ENCODE results near the gene TMEM132E. TPM values are rescaled to one million over a fixed set of nuclear protein-coding genes. Genes with fewer than 3 reads are reported as not detected.
"Not testable (repeated sequence)": the region's sequence is repeated elsewhere in the genome, so short reads cannot be mapped to it uniquely, and the experiment has no call there.

Gene TMEM132E
- total RNA-seq, 1 donor, result not detected

DNA sequence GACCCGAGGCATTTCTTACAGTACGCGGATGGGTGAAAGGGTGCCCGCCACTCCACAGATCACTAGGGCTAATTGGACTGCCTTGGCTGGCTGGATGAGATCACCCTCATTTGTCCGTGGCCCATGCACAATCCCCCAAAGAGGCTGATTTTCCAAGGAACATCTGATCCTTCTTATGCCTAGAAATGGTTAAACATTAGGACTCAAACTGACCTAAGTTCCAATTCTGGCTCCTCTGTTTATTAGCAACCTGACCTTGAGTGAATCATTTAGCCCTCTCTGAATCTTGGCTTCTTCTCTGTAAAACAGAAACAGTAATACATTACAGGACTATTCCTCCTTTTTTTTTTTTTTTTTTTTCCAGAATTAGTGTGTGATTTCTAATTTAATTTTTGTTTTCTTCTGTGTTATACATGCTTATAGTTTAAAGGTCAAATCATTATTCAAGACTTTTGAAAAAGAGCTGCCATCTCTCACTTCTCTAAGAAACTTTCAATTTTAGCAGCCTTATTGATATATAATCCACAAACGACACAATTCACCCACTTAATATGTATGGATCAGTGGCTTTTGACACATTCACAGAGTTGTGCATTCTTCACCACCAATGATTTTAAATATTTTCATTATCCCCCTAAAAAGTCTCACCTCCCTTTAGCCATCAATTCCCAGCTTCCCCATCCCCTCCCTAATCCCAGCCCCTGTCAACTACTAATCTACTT, 45.4 kb upstream of the TMEM132E start:
- H3K27me3 ChIP-seq (ENCODE audit: insufficient read depth, low read length), result no peaks in the 10 kb centered on the region
- no peak for DNase-seq (ENCODE audit: insufficient read length, low spot score, missing footprints)

DNA sequence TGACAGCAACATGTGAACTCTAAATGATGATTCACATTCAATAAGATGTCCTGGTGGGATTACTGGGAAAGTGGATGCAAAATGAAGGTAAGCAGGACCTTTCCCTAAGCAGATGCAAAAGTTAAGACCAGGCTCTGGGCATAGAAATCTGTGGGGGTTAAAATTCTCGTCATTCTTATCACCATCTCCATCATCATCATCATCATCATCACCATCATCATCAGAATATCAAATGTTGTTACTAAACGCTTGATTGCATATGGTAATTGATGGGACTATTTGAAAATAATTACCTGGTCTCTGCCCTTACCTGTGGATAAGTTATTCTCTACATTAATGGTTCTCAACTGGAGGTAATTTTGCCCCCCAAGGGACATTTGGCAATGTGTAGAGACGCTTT, 41.9 kb upstream of the TMEM132E start:
- no peaks in the 10 kb centered on the region for H3K9me3 ChIP-seq (ENCODE audit: low read depth, low read length)
- TF ChIP-seq, protein P1, sequence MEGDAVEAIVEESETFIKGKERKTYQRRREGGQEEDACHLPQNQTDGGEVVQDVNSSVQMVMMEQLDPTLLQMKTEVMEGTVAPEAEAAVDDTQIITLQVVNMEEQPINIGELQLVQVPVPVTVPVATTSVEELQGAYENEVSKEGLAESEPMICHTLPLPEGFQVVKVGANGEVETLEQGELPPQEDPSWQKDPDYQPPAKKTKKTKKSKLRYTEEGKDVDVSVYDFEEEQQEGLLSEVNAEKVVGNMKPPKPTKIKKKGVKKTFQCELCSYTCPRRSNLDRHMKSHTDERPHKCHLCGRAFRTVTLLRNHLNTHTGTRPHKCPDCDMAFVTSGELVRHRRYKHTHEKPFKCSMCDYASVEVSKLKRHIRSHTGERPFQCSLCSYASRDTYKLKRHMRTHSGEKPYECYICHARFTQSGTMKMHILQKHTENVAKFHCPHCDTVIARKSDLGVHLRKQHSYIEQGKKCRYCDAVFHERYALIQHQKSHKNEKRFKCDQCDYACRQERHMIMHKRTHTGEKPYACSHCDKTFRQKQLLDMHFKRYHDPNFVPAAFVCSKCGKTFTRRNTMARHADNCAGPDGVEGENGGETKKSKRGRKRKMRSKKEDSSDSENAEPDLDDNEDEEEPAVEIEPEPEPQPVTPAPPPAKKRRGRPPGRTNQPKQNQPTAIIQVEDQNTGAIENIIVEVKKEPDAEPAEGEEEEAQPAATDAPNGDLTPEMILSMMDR (IDR thresholded peaks at IDR 0.05; ENCODE audit: extremely low read depth, low read depth, low read length), result no peak
- no peak overlapping the region for H3K4me3 ChIP-seq (ENCODE audit: insufficient read depth, low read length)
- no peak for DNase-seq (ENCODE audit: insufficient read length, low spot score, missing footprints)
- no peak overlapping the region for H3K4me2 ChIP-seq (ENCODE audit: insufficient read depth, low read length)
- H3K27me3 ChIP-seq (ENCODE audit: insufficient read depth, low read length), result peaks cover 3% of the 10 kb centered on the region
- no peaks in the 10 kb centered on the region for H3K4me1 ChIP-seq (ENCODE audit: insufficient read depth, low read length)
- H3K27ac ChIP-seq (ENCODE audit: low read depth, low read length), result no peak overlapping the region
- no peak overlapping the region for H2AFZ ChIP-seq (ENCODE audit: low read length)
- H3K79me2 ChIP-seq (ENCODE audit: insufficient read depth, low read length), result no peaks in the 10 kb centered on the region
- no peaks in the 10 kb centered on the region for H4K20me1 ChIP-seq (ENCODE audit: insufficient read depth, low read length)
- H3K36me3 ChIP-seq (ENCODE audit: insufficient read depth, low read length), result no peaks in the 10 kb centered on the region

More for the DNA sequence above, 45.4 kb upstream of the TMEM132E start:
- H2AFZ ChIP-seq (ENCODE audit: low read length), result no peak overlapping the region
- H3K4me3 ChIP-seq (ENCODE audit: insufficient read depth, low read length), result no peak overlapping the region
- H4K20me1 ChIP-seq (ENCODE audit: insufficient read depth, low read length), result no peaks in the 10 kb centered on the region
- no peak overlapping the region for H3K4me2 ChIP-seq (ENCODE audit: insufficient read depth, low read length)
- TF ChIP-seq, protein P1 (IDR thresholded peaks at IDR 0.05; ENCODE audit: extremely low read depth, low read depth, low read length), result no peak
- no peaks in the 10 kb centered on the region for H3K36me3 ChIP-seq (ENCODE audit: insufficient read depth, low read length)
- no peaks in the 10 kb centered on the region for H3K9me3 ChIP-seq (ENCODE audit: low read depth, low read length)
- H3K79me2 ChIP-seq (ENCODE audit: insufficient read depth, low read length), result no peaks in the 10 kb centered on the region
- no peaks in the 10 kb centered on the region for H3K4me1 ChIP-seq (ENCODE audit: insufficient read depth, low read length)
- H3K27ac ChIP-seq (ENCODE audit: low read depth, low read length), result no peak overlapping the region

GRCh38 chr17:34538582-34538981, 40.8 kb upstream of the TMEM132E start:
- not testable (repeated sequence) for H3K27ac ChIP-seq (ENCODE audit: low read depth, low read length); H2AFZ ChIP-seq (ENCODE audit: low read length); H3K36me3 ChIP-seq (ENCODE audit: insufficient read depth, low read length); H3K79me2 ChIP-seq (ENCODE audit: insufficient read depth, low read length); H3K4me1 ChIP-seq (ENCODE audit: insufficient read depth, low read length); H3K4me3 ChIP-seq (ENCODE audit: insufficient read depth, low read length); H3K9me3 ChIP-seq (ENCODE audit: low read depth, low read length); H4K20me1 ChIP-seq (ENCODE audit: insufficient read depth, low read length); H3K27me3 ChIP-seq (ENCODE audit: insufficient read depth, low read length); H3K4me2 ChIP-seq (ENCODE audit: insufficient read depth, low read length); DNase-seq (ENCODE audit: insufficient read length, low spot score, missing footprints)

- Histone ChIP-seq H3K4me3 (ENCODE audit: insufficient read depth, low read length) (no peak overlapping the region), H3K4me2 (ENCODE audit: insufficient read depth, low read length) (no peak overlapping the region), H2AFZ (ENCODE audit: low read length) (no peak overlapping the region), H3K27me3 (ENCODE audit: insufficient read depth, low read length) (peaks cover 3% of the 10 kb centered on the region), H3K27ac (ENCODE audit: low read depth, low read length) (no peak overlapping the region), H3K36me3 (ENCODE audit: insufficient read depth, low read length) (no peaks in the 10 kb centered on the region), H3K9me3 (ENCODE audit: low read depth, low read length) (no peaks in the 10 kb centered on the region), H4K20me1 (ENCODE audit: insufficient read depth, low read length) (no peaks in the 10 kb centered on the region), H3K79me2 (ENCODE audit: insufficient read depth, low read length) (no peaks in the 10 kb centered on the region), H3K4me1 (ENCODE audit: insufficient read depth, low read length) (no peaks in the 10 kb centered on the region)
- no peak for DNase-seq (ENCODE audit: insufficient read length, low spot score, missing footprints)
- TF ChIP-seq, protein P1 (IDR thresholded peaks at IDR 0.05; ENCODE audit: extremely low read depth, low read depth, low read length), result no peak
These were observed 39.5 kb upstream of the TMEM132E start for GRCh38 chr17:34539881-34540280.
